HepG2 (cell line): ENCODE data around the gene FZD4. TPM values are rescaled to one million over a fixed set of nuclear protein-coding genes. Genes with fewer than 3 reads are reported as not detected.
A peak's percentile ranks its signal among the peaks of the same experiment; 100 is the strongest.

ENCODE experiments used
- BRCA1 ChIP-seq: sonication (generic); formaldehyde crosslinking; IDR thresholded peaks from 2 replicates; pipeline ENCODE4 v1.4.0; 2020; ENCODE audit warnings: missing genetic modification reagents
- CREB3 ChIP-seq: sonication (generic); formaldehyde crosslinking; IDR thresholded peaks from 2 replicates; pipeline ENCODE4 v1.5.0; 2020; ENCODE audit warnings: missing genetic modification reagents
- DPF2 ChIP-seq: sonication (generic); formaldehyde crosslinking; IDR thresholded peaks from 2 replicates; pipeline ENCODE4 v1.4.0; 2020; ENCODE audit warnings: mild to moderate bottlenecking, low read depth, missing genetic modification reagents, borderline replicate concordance
- HDAC2 ChIP-seq: sonication (generic); formaldehyde crosslinking; IDR thresholded peaks from 2 replicates; pipeline ENCODE4 v1.4.0; 2020; ENCODE audit warnings: missing genetic modification reagents
- HOXA7 ChIP-seq: sonication (generic); formaldehyde crosslinking; IDR thresholded peaks from 2 replicates; pipeline ENCODE4 v1.8.1; 2022; ENCODE audit warnings: mild to moderate bottlenecking, missing genetic modification reagents, moderate library complexity
- KIAA2018 ChIP-seq: sonication (generic); formaldehyde crosslinking; IDR thresholded peaks from 2 replicates; pipeline ENCODE4 v1.5.0; 2020; ENCODE audit warnings: mild to moderate bottlenecking, missing genetic modification reagents, borderline replicate concordance
- MED1 ChIP-seq: sonication (generic); formaldehyde crosslinking; IDR thresholded peaks from 2 replicates; pipeline ENCODE4 v1.4.0; 2020; ENCODE audit warnings: missing genetic modification reagents
- MLLT10 ChIP-seq: sonication (generic); formaldehyde crosslinking; IDR thresholded peaks from 2 replicates; pipeline ENCODE4 v1.4.0; 2020; ENCODE audit warnings: missing genetic modification reagents
- RBM39 ChIP-seq: fragments of 200-400 bp; formaldehyde crosslinking; IDR thresholded peaks from one replicate; pipeline ENCODE4 v1.6.1; 2018; ENCODE audit warnings: antibody characterized with exemption, mild to moderate bottlenecking, low read depth, low read length; ENCODE audit not compliant: poor library complexity, severe bottlenecking
- RFX1 ChIP-seq: fragments of 450-650 bp; IDR thresholded peaks from 2 replicates; pipeline ENCODE4 v1.6.1; 2017
- SIN3B ChIP-seq: fragments of 150-350 bp; IDR thresholded peaks from 2 replicates; pipeline ENCODE4 v1.6.1; 2014; ENCODE audit warnings: low read length
- SKIL ChIP-seq: sonication (generic); formaldehyde crosslinking; IDR thresholded peaks from 2 replicates; pipeline ENCODE4 v1.8.0; 2022; ENCODE audit warnings: missing genetic modification reagents, mild to moderate bottlenecking, moderate library complexity, borderline replicate concordance
- YEATS2 ChIP-seq: sonication (generic); formaldehyde crosslinking; IDR thresholded peaks from 2 replicates; pipeline ENCODE4 v1.4.0; 2020; ENCODE audit warnings: missing genetic modification reagents, borderline replicate concordance
- ZNF234 ChIP-seq: sonication (generic); formaldehyde crosslinking; conservative IDR thresholded peaks from 2 replicates; pipeline ENCODE4 v1.5.1; 2020; ENCODE audit warnings: mild to moderate bottlenecking, missing genetic modification reagents
- ZNF556 ChIP-seq: sonication (generic); formaldehyde crosslinking; IDR thresholded peaks from 2 replicates; pipeline ENCODE4 v1.4.0; 2020; ENCODE audit warnings: mild to moderate bottlenecking, missing genetic modification reagents, borderline replicate concordance
- ZNF788 ChIP-seq: sonication (generic); formaldehyde crosslinking; IDR thresholded peaks from 2 replicates; pipeline ENCODE4 v1.5.0; 2020; ENCODE audit warnings: mild to moderate bottlenecking, missing genetic modification reagents, borderline replicate concordance
- ZSCAN30 ChIP-seq: sonication (generic); formaldehyde crosslinking; IDR thresholded peaks from 2 replicates; pipeline ENCODE4 v1.5.0; 2020; ENCODE audit warnings: mild to moderate bottlenecking, missing genetic modification reagents
- ZSCAN31 ChIP-seq: sonication (generic); formaldehyde crosslinking; IDR thresholded peaks from 2 replicates; pipeline ENCODE4 v1.5.0; 2020; ENCODE audit warnings: low read depth, mild to moderate bottlenecking, missing genetic modification reagents
- polyA plus RNA-seq, 8 experiments: library from polyadenylated mRNA; depleted of rRNA in 3 of 8; stranded (reverse) in 7 of 8; unstranded in 1 of 8; fragments of >200 nt; fragmentation: Illumina TruSeq in 4 of 8; extraction: Trizol in 4 of 8; gene quantifications; 2 replicates each; pipeline versions ENCODE4 v1.2.1 to v1.2.3, GENCODE V29; 2011 to 2016; ENCODE audit warnings: low read depth in 4 of 8, missing spikeins in 1 of 8, mixed read lengths in 1 of 8; ENCODE audit not compliant: insufficient read depth in 1 of 8
- total RNA-seq, 5 experiments: library from RNA; depleted of rRNA; stranded (reverse); fragments of >200 nt; fragmentation: Illumina TruSeq; extraction: Trizol; gene quantifications; 2 replicates each; pipeline ENCODE4 v1.2.3, GENCODE V29; 2016; ENCODE audit warnings: low read depth in 1 of 5

The FZD4 gene
- total and polyA plus RNA-seq, 2 of the 13 experiments (the other 11 are each of a cell fraction or from before 2014, with no cell fraction given), result 46.5 to 70.4 TPM

GRCh38 chr11:86954269-86955110, 705 bp downstream of the FZD4 start (continued):
- no peak for TF ChIP-seq KIAA2018 (CRISPR knock-in tag)
- TF ChIP-seq ZNF556 (CRISPR knock-in tag), result no peak
- TF ChIP-seq RBM39, result no peak
- no peak for TF ChIP-seq ZSCAN30 (CRISPR knock-in tag)
- TF ChIP-seq HOXA7 (CRISPR knock-in tag), result no peak
- TF ChIP-seq RFX1, result no peak
- no peak for TF ChIP-seq MLLT10 (CRISPR knock-in tag)
- TF ChIP-seq DPF2 (CRISPR knock-in tag), result no peak
- TF ChIP-seq MED1 (CRISPR knock-in tag), result 0 out of 2 replicates have a peak, but pooled peaks have one; percentile 26
- no peak for TF ChIP-seq CREB3 (CRISPR knock-in tag)
- no peak for TF ChIP-seq SKIL
- no peak for TF ChIP-seq YEATS2 (CRISPR knock-in tag)
- TF ChIP-seq ZSCAN31 (CRISPR knock-in tag), result peak; percentile 46; the same call in 1 of the 2 replicates
- no peak for TF ChIP-seq ZNF788 (CRISPR knock-in tag)
- TF ChIP-seq SIN3B, result no peak
- TF ChIP-seq ZNF234 (CRISPR knock-in tag), result no peak
- peak; percentile 9; the same call in 1 of the 2 replicates for TF ChIP-seq HDAC2 (CRISPR knock-in tag)
- peak; percentile 81; the same call in 1 of the 2 replicates for TF ChIP-seq BRCA1 (CRISPR knock-in tag)
